D721Med (cell line): ENCODE measurements around the gene CSNK1D.
A peak's percentile ranks its signal among the peaks of the same experiment; 100 is the strongest.

Experiments
- DNase-seq: peaks from one replicate; pipeline ENCODE4 v3.0.0; 2011; ENCODE audit warnings: low spot score; ENCODE audit not compliant: insufficient read length
- FAIRE-seq: peaks from 2 replicates; lab custom pipeline; 2011; peaks lifted over from hg19 to GRCh38; lab: Jason Lieb, UNC
- CTCF ChIP-seq: IDR thresholded peaks from 2 replicates; pipeline ENCODE4 v1.5.1; 2012; ENCODE audit warnings: mild to moderate bottlenecking, control low read depth; ENCODE audit not compliant: insufficient read depth; ENCODE audit errors: missing control alignments

Gene CSNK1D

DNA sequence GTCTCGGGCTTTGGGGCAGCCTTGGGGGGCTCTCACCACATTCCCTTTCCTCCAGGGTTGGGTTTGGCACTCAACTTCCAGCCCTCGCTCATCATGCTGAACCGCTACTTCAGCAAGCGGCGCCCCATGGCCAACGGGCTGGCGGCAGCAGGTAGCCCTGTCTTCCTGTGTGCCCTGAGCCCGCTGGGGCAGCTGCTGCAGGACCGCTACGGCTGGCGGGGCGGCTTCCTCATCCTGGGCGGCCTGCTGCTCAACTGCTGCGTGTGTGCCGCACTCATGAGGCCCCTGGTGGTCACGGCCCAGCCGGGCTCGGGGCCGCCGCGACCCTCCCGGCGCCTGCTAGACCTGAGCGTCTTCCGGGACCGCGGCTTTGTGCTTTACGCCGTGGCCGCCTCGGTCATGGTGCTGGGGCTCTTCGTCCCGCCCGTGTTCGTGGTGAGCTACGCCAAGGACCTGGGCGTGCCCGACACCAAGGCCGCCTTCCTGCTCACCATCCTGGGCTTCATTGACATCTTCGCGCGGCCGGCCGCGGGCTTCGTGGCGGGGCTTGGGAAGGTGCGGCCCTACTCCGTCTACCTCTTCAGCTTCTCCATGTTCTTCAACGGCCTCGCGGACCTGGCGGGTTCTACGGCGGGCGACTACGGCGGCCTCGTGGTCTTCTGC is 36.3 kb downstream of the CSNK1D start:
- DNase-seq (no peak), FAIRE-seq (no peak)
- TF ChIP-seq CTCF = no peak

DNA sequence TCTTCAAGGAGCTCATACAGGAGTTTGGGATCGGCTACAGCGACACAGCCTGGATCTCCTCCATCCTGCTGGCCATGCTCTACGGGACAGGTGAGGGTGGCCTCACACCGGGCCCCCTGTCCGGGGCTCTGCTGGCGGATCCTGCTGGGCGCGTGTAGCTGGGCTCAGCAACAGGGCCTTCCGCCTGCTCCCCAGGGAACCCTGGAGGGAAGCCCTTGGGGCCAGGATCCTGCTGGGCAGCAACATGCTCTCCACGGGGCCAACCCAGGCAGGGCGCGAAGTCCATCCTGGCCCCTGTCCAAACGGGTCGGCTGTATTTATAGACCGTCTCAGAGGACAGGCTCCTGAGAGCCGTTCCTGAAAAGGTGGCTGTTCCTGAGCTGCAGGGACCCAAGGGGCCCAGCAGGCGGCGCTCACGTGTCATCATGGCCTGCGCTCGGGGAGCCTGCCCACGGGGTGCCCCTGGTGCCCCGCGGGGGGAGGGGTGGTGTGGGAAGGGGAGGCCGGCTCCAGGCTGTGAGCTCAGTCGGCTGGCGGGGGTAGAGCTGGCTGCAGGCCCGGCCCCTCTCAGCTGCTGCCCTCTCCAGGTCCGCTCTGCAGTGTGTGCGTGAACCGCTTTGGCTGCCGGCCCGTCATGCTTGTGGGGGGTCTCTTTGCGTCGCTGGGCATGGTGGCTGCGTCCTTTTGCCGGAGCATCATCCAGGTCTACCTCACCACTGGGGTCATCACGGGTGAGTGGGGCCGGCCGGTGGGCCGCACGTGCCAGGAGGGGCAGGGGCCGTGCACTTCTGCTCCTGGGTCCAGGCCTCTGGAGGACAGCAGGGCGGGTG is 37.1 kb downstream of the CSNK1D start:
- TF ChIP-seq CTCF = peak; percentile 83
- no peak for FAIRE-seq

GRCh38 chr17:82235775-82236141 is 37.7 kb downstream of the CSNK1D start:
- FAIRE-seq (no peak), DNase-seq (no peak)
- TF ChIP-seq CTCF = no peak

More for the DNA sequence above, 37.1 kb downstream of the CSNK1D start:
- peak; percentile 82 for DNase-seq

DNA sequence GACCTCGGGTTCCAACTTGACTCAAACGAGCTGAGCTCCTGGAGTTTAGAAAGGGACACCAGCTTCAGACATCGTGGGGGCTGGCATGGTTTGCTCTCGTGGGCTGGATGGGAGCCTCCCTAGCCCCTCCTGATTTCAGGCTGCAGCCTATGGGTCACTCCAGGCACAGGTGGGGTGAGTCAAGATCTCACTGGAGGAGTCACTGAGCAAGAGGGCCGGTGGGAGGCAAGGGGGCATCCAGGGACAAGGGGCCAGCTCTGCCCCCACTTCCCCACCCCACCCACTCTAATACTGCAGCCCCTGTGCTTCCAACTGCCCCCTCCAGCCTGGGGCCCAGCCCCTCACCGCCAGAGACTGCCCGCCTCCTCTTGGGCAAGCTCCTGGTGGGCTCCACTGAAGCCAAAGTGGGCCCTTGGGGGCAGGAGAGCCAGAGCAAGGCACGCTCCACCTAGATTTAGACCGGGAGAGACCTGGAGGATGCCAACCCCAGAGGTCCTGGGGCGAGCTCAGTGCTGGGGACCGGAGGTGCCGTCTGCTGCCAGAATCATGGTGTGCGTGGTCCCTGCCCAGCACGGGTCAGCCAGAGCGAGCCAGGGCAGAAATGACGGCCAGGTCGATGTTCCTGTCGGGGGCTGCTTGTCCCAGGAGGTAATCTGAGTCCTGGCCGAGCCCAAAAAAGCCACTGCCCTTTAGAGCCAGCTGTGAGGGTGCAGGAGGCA is 38.3 kb downstream of the CSNK1D start:
- FAIRE-seq (no peak), DNase-seq (no peak)
- no peak for TF ChIP-seq CTCF

DNA sequence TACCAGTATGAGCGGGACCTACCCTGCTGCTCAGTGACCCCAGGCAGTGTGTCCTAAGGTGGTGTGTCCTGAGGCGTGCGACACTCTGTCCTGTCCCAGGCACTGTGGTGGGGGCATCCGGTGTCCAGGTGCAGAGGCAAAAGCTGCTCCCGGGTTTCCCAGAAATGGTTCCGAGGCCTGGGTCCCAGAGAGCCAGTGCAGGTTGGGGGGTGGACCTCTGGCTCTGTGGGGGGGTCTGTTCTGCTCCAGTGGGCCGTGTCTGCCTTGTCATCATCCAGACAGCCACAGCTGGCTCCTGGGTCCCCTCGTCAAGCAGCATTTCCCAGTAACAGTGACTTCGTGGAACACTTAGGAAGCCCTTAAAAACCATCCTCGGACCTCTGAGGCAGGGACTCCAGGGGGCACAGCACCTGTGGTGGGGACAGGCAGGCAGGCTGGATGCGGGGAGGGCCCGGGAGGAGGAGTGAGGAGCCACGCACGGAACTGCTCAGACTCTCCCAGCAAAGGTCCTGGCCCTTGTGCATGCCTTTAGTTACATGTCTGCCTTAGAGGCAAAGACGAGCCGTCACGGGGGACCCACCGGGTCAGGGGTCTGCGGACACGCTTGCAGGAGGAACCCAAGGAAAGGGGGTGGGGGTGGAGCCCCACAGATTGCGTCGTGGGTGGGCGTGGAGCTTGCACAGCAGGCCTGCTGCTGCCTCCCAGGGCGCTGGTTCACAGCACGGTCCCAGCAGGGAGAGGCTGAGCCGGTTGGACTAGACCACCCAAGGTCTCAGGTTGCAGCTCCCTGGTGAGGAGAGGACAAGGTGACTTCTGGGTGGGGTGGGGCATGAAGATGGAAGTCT is 39.1 kb downstream of the CSNK1D start:
- DNase-seq = no peak
- FAIRE-seq = no peak
- TF ChIP-seq CTCF = no peak

- TF ChIP-seq CTCF = no peak
- no peak for FAIRE-seq
- no peak for DNase-seq
Measured at GRCh38 chr17:82232876-82233785, 40.4 kb downstream of the CSNK1D start.
